Calu3 (cell line): ENCODE data around the gene HDGFL1. TPM values are rescaled to one million over a fixed set of nuclear protein-coding genes. Genes with fewer than 3 reads are reported as not detected.

Experiments used
- Bru-seq: library from RNA; stranded (reverse); fragments of 400-500 nt; gene quantifications from one replicate; lab custom pipeline; 2021; lab: Mats Ljungman, UMichigan
- BruChase-seq, 2 experiments: library from RNA; stranded (reverse); fragments of 400-500 nt; gene quantifications; one replicate each; lab custom pipeline; 2021; lab: Mats Ljungman, UMichigan
- BruUV-seq: library from RNA; stranded (reverse); fragments of 400-500 nt; replicated peaks from 2 replicates; lab custom pipeline; 2021; lab: Mats Ljungman, UMichigan
- CTCF ChIA-PET: fragments of 300-600 bp; sonication (Branson Sonifier 250); formaldehyde crosslinking; loops from one replicate; lab custom pipeline; 2022; ENCODE audit warnings: antibody characterized with exemption; lab: Charles Lee
- DNase-seq: peaks from one replicate; pipeline ENCODE4 v3.0.0; 2022
- H3K27ac Mint-ChIP-seq: one replicate; pipeline ENCODE4 v1.8.0; 2022; ENCODE audit warnings: mixed read lengths; ENCODE audit not compliant: unreplicated experiment
- H3K27me3 Mint-ChIP-seq: one replicate; pipeline ENCODE4 v1.8.0; 2022; ENCODE audit warnings: mixed read lengths; ENCODE audit not compliant: unreplicated experiment
- H3K36me3 Mint-ChIP-seq: one replicate; pipeline ENCODE4 v1.8.0; 2022; ENCODE audit warnings: mild to moderate bottlenecking, moderate library complexity, mixed read lengths; ENCODE audit not compliant: insufficient read depth, unreplicated experiment
- H3K4me1 Mint-ChIP-seq: one replicate; pipeline ENCODE4 v1.8.0; 2022; ENCODE audit warnings: mild to moderate bottlenecking, low read depth, mixed read lengths; ENCODE audit not compliant: unreplicated experiment
- H3K4me3 Mint-ChIP-seq: one replicate; pipeline ENCODE4 v1.8.0; 2022; ENCODE audit warnings: mild to moderate bottlenecking, low read depth, moderate library complexity, mixed read lengths; ENCODE audit not compliant: unreplicated experiment
- H3K9me3 Mint-ChIP-seq: one replicate; pipeline ENCODE4 v1.8.0; 2022; ENCODE audit warnings: low read depth, mixed read lengths; ENCODE audit not compliant: unreplicated experiment
- CTCF ChIP-seq: fragments of 200-600 bp; IDR thresholded peaks from one replicate; pipeline ENCODE4 v1.8.0; 2022; ENCODE audit warnings: antibody characterized with exemption; ENCODE audit not compliant: unreplicated experiment
- intact Hi-C: fragments of 100-400 bp; cut with micrococcal nuclease; formaldehyde crosslinking; loops from one replicate; pipeline ENCODE4 v1.10.0; 2022; ENCODE audit not compliant: unreplicated experiment
- long read RNA-seq: library from polyadenylated mRNA; stranded (forward); transcript quantifications from one replicate; pipeline ENCODE4 v2.0.0, GENCODE V29; 2022
- total RNA-seq: library from RNA; stranded (reverse); gene quantifications from 2 replicates; pipeline ENCODE4 v1.2.3, GENCODE V29; 2022

HDGFL1 gene
- total RNA-seq: not detected in 2 replicates
- not detected for Bru-seq, nascent RNA
- not detected for BruChase-seq, experiment 1, labeled RNA remaining after a 6-hour chase
- not detected for BruChase-seq, experiment 2, labeled RNA remaining after a 2-hour chase
- long read RNA-seq: 0 reads

GRCh38 chr6:22569281-22570184 lies at the start of gene HDGFL1:
Gene HDGFL1 (plus strand): TSS chr6:22569566. CDS start chr6:22569576, 10 bp downstream.
- no peak for DNase-seq
- Mint-ChIP-seq H3K36me3 (no peaks in the 10 kb centered on the region), H3K27ac (no peak within 1 kb of the TSS), H3K9me3 (no peaks in the 10 kb centered on the region), H3K4me1 (no peaks in the 10 kb centered on the region), H3K27me3 (no peaks in the 10 kb centered on the region), H3K4me3 (no peak within 1 kb of the TSS)
- TF ChIP-seq CTCF: no peak
- CTCF ChIA-PET: no interaction called here
- BruUV-seq: no TSS peak
- intact Hi-C loops: no loop called here

GRCh38 chr6:22521035-22521434 lies 48.3 kb upstream of the HDGFL1 start:
- no peak overlapping the region for H3K27ac Mint-ChIP-seq
- TF ChIP-seq CTCF: no peak
- H3K9me3 Mint-ChIP-seq: peaks cover 9% of the 10 kb centered on the region
- H3K36me3 Mint-ChIP-seq: no peaks in the 10 kb centered on the region
- no peak overlapping the region for H3K4me3 Mint-ChIP-seq
- H3K4me1 Mint-ChIP-seq: no peaks in the 10 kb centered on the region
- CTCF ChIA-PET: no interaction called here
- no peak for DNase-seq
- intact Hi-C loops: no loop called here
- H3K27me3 Mint-ChIP-seq: no peaks in the 10 kb centered on the region
- BruUV-seq: no TSS peak

- intact Hi-C loops: no loop called here
- H3K4me3 Mint-ChIP-seq: no peak overlapping the region
- no peak for DNase-seq
- peaks cover 5% of the 10 kb centered on the region for H3K9me3 Mint-ChIP-seq
- no TSS peak for BruUV-seq
- H3K4me1 Mint-ChIP-seq: no peaks in the 10 kb centered on the region
- CTCF ChIA-PET: interaction anchor here (0.6 kb wide), 1 partner anchor 581 kb away, joined by 3 read pairs; no protein-coding TSS in a partner anchor
- no peaks in the 10 kb centered on the region for H3K27me3 Mint-ChIP-seq
- no peak overlapping the region for H3K27ac Mint-ChIP-seq
- TF ChIP-seq CTCF: no peak
- H3K36me3 Mint-ChIP-seq: no peaks in the 10 kb centered on the region
Measured at GRCh38 chr6:22526736-22527135, 42.6 kb upstream of the HDGFL1 start.

- CTCF ChIA-PET: no interaction called here
Measured at GRCh38 chr6:22529866-22530265, 39.5 kb upstream of the HDGFL1 start.

More at GRCh38 chr6:22529866-22530265, 39.5 kb upstream of the HDGFL1 start:
- Mint-ChIP-seq H3K4me1 (no peaks in the 10 kb centered on the region), H3K27ac (no peak overlapping the region), H3K9me3 (no peaks in the 10 kb centered on the region), H3K27me3 (no peaks in the 10 kb centered on the region), H3K4me3 (no peak overlapping the region), H3K36me3 (no peaks in the 10 kb centered on the region)
- intact Hi-C loops: no loop called here
- DNase-seq: no peak
- no peak for TF ChIP-seq CTCF
- no TSS peak for BruUV-seq
